Fibroblast of skin of left quadriceps (primary cell): ENCODE measurements around the gene PDE7B.
"Not testable (repeated sequence)": the region's sequence is repeated elsewhere in the genome, so short reads cannot be mapped to it uniquely, and the experiment has no call there.

Experiments
- DNase-seq, 2 experiments: peaks; one replicate each; pipeline ENCODE4 v3.0.0-alpha.2; 2013; ENCODE audit warnings: low read depth in 2 of 2

Gene PDE7B

GRCh38 chr6:136105797-136106196 lies 254.3 kb downstream of the PDE7B start:
- DNase-seq = not testable (repeated sequence)

GRCh38 chr6:136108361-136108945 lies 257.0 kb downstream of the PDE7B start:
- DNase-seq = no peak

- no peak for DNase-seq
Observed at GRCh38 chr6:136111831-136112230, 260.3 kb downstream of the PDE7B start.

GRCh38 chr6:136112262-136112661 lies 260.8 kb downstream of the PDE7B start:
- no peak for DNase-seq

- peak; percentile 59 to 62 for DNase-seq
Observed at GRCh38 chr6:136113736-136114173, 262.3 kb downstream of the PDE7B start.

GRCh38 chr6:136114661-136115060 lies 263.2 kb downstream of the PDE7B start:
- no peak for DNase-seq

GRCh38 chr6:136115941-136116340 lies 264.4 kb downstream of the PDE7B start:
- no peak for DNase-seq

GRCh38 chr6:136117081-136117480 lies 265.6 kb downstream of the PDE7B start:
- DNase-seq = no peak

GRCh38 chr6:136118787-136119186 lies 267.3 kb downstream of the PDE7B start:
- no peak for DNase-seq

- DNase-seq = peak; percentile 37 to 39
Observed at GRCh38 chr6:136123468-136123867, 272.0 kb downstream of the PDE7B start.

GRCh38 chr6:136125585-136125984 lies 274.1 kb downstream of the PDE7B start:
- DNase-seq = no peak

- no peak for DNase-seq
Observed at GRCh38 chr6:136127873-136128272, 276.4 kb downstream of the PDE7B start.

GRCh38 chr6:136129365-136129764 lies 277.9 kb downstream of the PDE7B start:
- DNase-seq = no peak

- no peak for DNase-seq
Observed at GRCh38 chr6:136134268-136134667, 282.8 kb downstream of the PDE7B start.

- no peak for DNase-seq
Observed at GRCh38 chr6:136134751-136135150, 283.2 kb downstream of the PDE7B start.

GRCh38 chr6:136136274-136136673 lies 284.8 kb downstream of the PDE7B start:
- no peak for DNase-seq

- DNase-seq = no peak
Observed at GRCh38 chr6:136137008-136137692, 285.6 kb downstream of the PDE7B start.

GRCh38 chr6:136137739-136138402 lies 286.4 kb downstream of the PDE7B start:
- DNase-seq = no peak

GRCh38 chr6:136139111-136139510 lies 287.6 kb downstream of the PDE7B start:
- DNase-seq = not testable (repeated sequence)

GRCh38 chr6:136144251-136145023 lies 292.9 kb downstream of the PDE7B start:
- peak; percentile 36 to 38 for DNase-seq

GRCh38 chr6:136146130-136146529 lies 294.6 kb downstream of the PDE7B start:
- no peak for DNase-seq

- DNase-seq = no peak
Observed at GRCh38 chr6:136147342-136147741, 295.8 kb downstream of the PDE7B start.
